GM21786 (cell line): ENCODE measurements around the gene FOXI1.
"Not testable (repeated sequence)": the region's sequence is repeated elsewhere in the genome, so short reads cannot be mapped to it uniquely, and the experiment has no call there.

Experiments
- ATAC-seq: cut with Tn5 transposase; IDR thresholded peaks from one replicate; pipeline ENCODE4 v1.9.1; 2021; ENCODE audit not compliant: unreplicated experiment

FOXI1 gene

GRCh38 chr5:170092455-170093101 is 13.1 kb upstream of the FOXI1 start:
- no peak for ATAC-seq

DNA sequence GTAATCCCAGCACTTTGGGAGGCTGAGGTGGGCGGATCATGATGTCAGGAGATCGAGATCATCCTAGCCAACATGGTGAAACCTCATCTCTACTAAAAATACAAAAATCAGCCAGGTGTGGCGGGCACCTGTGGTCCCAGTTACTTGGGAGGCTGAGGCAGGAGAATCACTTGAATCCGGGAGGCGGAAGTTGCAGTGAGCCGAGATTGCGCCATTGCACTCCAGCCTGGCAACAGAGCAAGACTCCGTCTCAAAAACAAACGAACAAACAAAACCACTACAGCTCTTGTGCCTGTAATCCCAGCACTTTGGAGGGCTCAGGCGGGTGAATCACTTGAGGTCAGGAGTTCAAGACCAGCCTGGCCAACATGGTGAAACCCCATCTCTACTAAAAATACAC is 11.4 kb upstream of the FOXI1 start:
- not testable (repeated sequence) for ATAC-seq

DNA sequence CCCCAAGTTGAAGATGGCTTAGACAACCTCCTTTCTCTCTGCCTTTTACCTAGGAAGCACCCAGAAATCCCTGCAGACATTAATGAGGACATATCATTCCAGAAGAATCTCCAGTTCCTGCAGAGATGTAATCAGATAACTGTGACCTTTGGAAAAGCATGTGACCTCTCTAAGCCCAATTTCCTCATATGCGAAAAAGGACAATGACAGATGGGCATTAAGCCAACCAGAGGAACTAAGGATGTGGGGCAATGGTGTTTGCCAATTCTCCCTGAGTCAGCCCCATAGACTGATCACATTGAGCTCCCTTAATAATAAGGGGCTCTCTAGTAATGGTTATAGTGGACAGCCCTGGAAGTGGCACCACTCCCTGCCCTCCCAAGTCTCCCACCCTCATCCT is 10.1 kb upstream of the FOXI1 start:
- no peak for ATAC-seq

DNA sequence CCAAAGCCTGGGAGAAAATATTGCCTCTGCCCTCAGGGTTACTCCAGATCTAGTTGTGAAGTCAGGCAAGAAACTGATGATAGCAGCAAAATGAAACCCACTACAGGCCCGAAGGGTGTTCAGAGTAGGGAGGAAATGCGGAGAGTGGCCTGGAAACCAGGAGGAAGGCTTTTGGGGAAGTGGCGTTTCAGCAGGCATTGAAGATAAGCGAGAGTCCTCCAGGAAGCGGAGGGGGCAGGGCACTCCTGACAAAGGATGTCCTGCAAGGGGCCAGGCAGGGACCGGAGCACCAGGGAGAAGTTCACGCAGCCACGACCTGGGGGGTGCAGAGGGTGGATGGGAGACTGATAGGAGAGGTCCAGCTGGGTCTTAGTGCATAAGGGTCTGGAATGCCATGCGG is 7.8 kb upstream of the FOXI1 start:
- no peak for ATAC-seq

GRCh38 chr5:170100066-170100943 is 5.4 kb upstream of the FOXI1 start:
- peak; percentile 60 for ATAC-seq

DNA sequence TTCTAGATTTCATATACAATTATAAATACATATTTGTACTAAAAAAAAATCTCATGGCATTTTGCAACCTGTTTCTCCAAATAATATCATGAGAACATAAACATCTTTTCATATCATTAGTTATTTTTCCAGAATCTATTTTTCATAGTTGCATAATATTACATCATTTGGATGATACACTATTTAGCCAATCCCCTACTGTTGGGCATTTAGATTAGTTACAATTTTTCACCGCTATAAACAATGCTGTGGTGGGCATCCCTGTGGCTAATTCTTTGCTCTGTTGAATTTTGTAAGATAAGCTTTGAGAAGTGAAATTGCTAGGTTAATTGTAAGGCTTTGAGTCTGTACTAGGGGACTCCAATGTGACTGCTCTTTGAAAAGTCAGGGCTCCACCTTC is 2.2 kb upstream of the FOXI1 start:
- ATAC-seq: no peak

DNA sequence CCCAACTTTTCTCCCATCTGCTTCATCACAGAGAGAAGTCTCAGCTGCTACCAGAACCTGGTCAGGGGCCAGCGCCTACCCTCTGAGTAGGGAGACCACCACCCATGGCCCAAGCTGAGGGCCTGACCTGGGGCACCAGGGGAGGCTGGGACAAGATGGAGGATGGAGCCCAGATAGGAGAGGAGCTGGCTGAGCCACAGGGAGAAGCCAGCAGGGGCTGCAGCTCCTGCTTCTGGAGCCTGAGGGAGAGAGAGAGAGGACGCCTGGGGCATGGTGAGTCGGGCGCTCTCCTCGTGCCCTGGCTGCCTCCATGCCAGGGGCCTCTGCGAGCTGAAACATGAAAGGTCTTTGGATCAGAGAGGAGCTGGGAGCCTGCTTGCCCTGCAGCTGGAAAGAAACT is 1.4 kb upstream of the FOXI1 start:
- ATAC-seq: no peak

DNA sequence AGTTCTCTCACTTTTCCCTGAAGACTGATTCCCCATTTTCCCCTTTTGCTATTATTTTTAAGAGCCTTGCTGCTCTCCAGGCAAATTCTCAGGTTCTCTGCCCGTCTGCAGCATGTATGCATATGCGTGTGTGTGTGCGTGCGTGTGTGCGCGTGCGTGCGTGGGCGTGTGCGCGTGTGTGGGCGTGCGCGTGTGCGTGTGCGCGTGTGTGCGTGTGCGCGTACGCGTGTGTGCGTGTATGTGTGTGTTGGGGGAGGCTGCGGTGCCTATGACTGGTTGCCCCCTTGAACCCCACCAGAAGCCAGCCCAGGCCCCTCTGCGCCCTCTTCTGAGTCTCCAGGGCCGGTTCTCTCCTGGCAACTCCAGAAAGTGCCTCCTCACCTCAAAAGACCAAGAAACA is 987 bp upstream of the FOXI1 start:
- no peak for ATAC-seq

- ATAC-seq: no peak
Measured at GRCh38 chr5:170107674-170108073, 2.0 kb downstream of the FOXI1 start.

DNA sequence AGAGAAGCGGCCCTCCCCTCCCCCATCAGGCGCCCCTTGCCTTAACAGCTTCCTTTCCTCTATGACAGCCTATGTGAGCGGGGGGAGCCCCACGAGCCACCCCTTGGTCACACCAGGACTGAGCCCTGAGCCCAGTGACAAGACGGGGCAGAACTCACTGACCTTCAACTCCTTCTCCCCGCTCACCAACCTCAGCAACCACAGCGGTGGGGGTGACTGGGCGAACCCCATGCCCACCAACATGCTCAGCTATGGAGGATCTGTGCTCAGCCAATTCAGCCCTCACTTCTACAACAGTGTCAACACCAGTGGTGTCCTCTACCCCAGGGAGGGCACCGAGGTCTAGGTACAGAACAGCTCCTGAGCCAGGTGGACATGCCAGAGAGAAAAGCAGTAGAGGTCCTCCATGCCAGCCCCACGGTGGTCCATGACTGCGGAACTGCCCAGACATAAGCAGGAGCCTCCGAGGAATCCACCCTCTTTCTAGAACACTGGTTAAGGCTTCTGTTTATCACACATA is 2.6 kb downstream of the FOXI1 start:
- no peak for ATAC-seq

DNA sequence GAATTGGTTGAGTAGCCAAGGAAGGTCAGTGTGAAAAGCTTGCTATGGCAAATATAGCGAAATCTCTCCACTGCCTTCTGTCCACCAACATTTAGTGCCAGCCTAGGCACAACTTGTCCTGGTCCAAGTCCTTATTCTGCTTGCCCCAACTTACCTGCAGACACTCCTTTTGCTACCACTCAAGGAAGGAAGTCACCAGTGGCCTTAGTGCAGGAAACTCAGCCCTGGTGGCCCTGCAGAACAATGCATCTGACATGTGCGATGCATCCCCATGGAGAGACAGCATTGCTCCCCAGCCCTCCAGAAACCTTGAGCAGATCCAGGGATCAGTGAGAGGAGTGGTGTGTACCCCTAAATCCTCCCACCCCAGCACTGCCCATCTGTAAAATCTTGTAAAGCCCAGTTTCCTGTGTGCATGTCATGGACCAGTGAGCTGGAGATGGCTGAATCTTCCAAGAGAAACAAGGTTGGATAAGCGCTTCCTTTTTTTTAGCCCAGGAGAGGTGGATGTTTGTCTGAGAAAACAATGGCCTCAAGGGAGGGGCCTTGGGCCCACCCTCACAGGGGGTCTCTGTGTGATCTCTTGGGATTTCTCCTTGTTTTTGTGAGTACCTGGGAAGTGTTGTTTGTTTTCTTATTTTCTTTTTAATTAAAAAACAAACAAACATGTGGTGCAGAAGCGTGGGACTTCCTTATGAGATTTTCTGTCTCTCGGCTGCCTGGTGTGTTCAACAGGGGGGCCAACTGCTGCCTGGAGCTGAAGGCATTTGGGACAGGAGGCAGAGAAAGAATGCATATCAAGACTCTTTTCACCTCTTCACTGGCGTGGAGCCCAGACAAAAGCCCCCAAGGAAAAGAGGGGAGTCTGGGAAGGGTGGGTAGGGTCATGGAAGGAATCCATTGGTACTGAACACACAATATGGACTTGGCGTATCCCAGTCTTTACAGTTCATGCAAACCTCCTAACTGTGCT is 3.6 kb downstream of the FOXI1 start:
- no peak for ATAC-seq

- no peak for ATAC-seq
Measured at GRCh38 chr5:170110403-170111087, 4.8 kb downstream of the FOXI1 start.

GRCh38 chr5:170111088-170111785 is 5.5 kb downstream of the FOXI1 start:
- ATAC-seq: no peak

GRCh38 chr5:170112876-170113521 is 7.3 kb downstream of the FOXI1 start:
- no peak for ATAC-seq

DNA sequence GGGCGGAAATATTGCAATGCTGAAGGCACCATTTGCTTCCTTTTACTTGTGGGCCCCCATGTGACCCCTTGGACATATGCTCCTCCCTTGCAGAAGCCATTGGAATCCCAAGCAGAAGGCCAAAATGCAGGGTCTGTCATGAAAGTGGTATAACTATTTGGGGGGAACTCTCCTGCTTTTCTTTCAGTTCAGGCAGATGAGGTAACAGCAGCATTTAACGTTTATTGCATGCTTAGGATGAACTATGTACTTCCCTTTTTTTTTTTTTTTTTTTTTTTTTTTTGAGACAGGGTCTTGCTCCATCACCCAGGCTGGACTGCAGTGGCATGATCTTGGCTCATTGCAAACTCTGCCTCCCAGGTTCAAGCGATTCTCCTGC is 7.8 kb downstream of the FOXI1 start:
- no peak for ATAC-seq

DNA sequence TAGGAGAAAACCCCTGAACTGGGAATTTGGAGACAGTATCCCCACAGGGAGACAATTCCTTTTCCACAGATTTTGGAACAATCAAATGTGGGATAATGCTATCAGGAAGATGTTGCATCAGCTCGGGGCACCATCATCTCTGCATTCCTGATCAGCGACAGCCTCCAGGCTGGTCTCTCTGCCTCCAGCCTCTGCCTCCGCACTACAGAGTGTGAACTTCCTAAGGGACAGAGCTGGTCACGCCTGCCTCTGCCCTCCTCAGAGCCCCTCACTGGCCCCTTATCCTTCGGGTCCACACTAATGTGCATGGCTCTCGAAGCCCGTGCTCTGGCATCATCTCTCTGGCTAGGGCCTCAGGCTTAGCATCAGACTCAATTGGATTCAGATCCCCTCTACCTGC is 8.6 kb downstream of the FOXI1 start:
- no peak for ATAC-seq

- ATAC-seq: no peak
Measured at GRCh38 chr5:170115925-170116324, 10.2 kb downstream of the FOXI1 start.

- no peak for ATAC-seq
Measured at GRCh38 chr5:170117736-170118135, 12.0 kb downstream of the FOXI1 start.

DNA sequence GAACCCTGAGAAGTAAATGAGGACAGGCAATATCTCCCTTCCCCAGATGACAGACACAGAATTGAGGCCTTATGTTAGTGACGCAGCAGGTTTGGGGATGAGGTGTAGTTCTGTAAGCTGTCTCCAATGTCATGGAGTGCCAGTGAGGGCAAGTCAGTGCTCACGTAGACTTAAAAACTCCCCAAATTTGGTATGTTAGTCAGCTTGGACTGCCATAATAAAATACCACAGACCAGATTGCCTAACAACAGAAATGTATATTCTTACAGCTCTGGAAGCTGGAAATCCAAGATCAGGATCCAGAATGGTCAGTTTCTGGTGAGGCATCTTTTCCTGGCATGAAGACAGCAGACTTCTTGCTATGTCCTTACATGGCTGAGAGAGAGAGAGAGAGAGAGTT is 14.9 kb downstream of the FOXI1 start:
- ATAC-seq: no peak

- no peak for ATAC-seq
Measured at GRCh38 chr5:170121321-170121720, 15.6 kb downstream of the FOXI1 start.
